Cardiac muscle cell (in vitro differentiated cells and primary cell): ENCODE measurements around the gene MAP1LC3B2. TPM values are rescaled to one million over a fixed set of nuclear protein-coding genes. Genes with fewer than 3 reads are reported as not detected.

Experiments
- DNase-seq, 2 donors: peaks; one replicate each; pipeline versions ENCODE4 v3.0.0 to v3.0.0-alpha.2; 2010 to 2017; ENCODE audit warnings: low read depth in 1 of 2, low spot score in 1 of 2
- H3K27ac ChIP-seq: fragments of 200-600 bp; sonication (generic); 2 replicates; pipeline ENCODE4 v1.5.1; 2016
- H3K27me3 ChIP-seq: fragments of 200-600 bp; sonication (generic); 2 replicates; pipeline ENCODE4 v1.6.0; 2016; ENCODE audit warnings: control low read depth
- H3K36me3 ChIP-seq: fragments of 200-600 bp; sonication (generic); 2 replicates; pipeline ENCODE4 v1.5.1; 2016; ENCODE audit warnings: control low read depth
- H3K4me1 ChIP-seq: fragments of 200-600 bp; sonication (generic); 2 replicates; pipeline ENCODE4 v1.8.1; 2017; ENCODE audit warnings: low read depth, mild to moderate bottlenecking, mixed run types
- H3K4me3 ChIP-seq: fragments of 200-600 bp; sonication (generic); 2 replicates; pipeline ENCODE4 v1.5.1; 2016; ENCODE audit warnings: mild to moderate bottlenecking
- H3K9me3 ChIP-seq: fragments of 200-600 bp; sonication (generic); 2 replicates; pipeline ENCODE4 v1.5.1; 2017; ENCODE audit warnings: low read depth, mild to moderate bottlenecking, control low read depth
- CTCF ChIP-seq: IDR thresholded peaks from 2 replicates; pipeline ENCODE4 v1.5.1; 2012; ENCODE audit warnings: low read depth, mild to moderate bottlenecking, low read length
- polyA plus RNA-seq: library from polyadenylated mRNA; unstranded; fragments of >200 nt; fragmentation: Nextera tagmentation; extraction: Ambion mirVana; gene quantifications from 2 replicates; pipeline ENCODE4 v1.2.1, GENCODE V29; 2016
- total RNA-seq: library from RNA; depleted of rRNA; stranded (reverse); fragments of >200 nt; gene quantifications from 2 replicates; pipeline ENCODE4 v1.2.3, GENCODE V29; 2016

Gene MAP1LC3B2
- total and polyA plus RNA-seq, 2 experiments from 2014 or later, result 2.3 to 7.2 TPM

GRCh38 chr12:116614194-116614915 lies 55.2 kb downstream of the MAP1LC3B2 start:
- no peak for DNase-seq
- H3K9me3 ChIP-seq, result no peaks in the 10 kb centered on the region
- no peak for TF ChIP-seq CTCF
- no peaks in the 10 kb centered on the region for H3K27me3 ChIP-seq
- no peak overlapping the region for H3K4me3 ChIP-seq
- H3K36me3 ChIP-seq, result no peaks in the 10 kb centered on the region
- peaks cover 3% of the 10 kb centered on the region for H3K4me1 ChIP-seq
- H3K27ac ChIP-seq, result no peak overlapping the region

- H3K4me1 ChIP-seq, result peaks cover 7% of the 10 kb centered on the region
- no peak for DNase-seq
- no peaks in the 10 kb centered on the region for H3K36me3 ChIP-seq
- no peak overlapping the region for H3K27ac ChIP-seq
- no peak overlapping the region for H3K4me3 ChIP-seq
- H3K27me3 ChIP-seq, result no peaks in the 10 kb centered on the region
- H3K9me3 ChIP-seq, result no peaks in the 10 kb centered on the region
- TF ChIP-seq CTCF, result no peak
Measured at GRCh38 chr12:116615141-116615861, 56.1 kb downstream of the MAP1LC3B2 start.

- DNase-seq, result no peak
- TF ChIP-seq CTCF, result no peak
- Histone ChIP-seq H3K9me3 (no peaks in the 10 kb centered on the region), H3K27ac (no peak overlapping the region), H3K4me1 (peaks cover 13% of the 10 kb centered on the region), H3K36me3 (no peaks in the 10 kb centered on the region), H3K27me3 (no peaks in the 10 kb centered on the region), H3K4me3 (no peak overlapping the region)
Measured at GRCh38 chr12:116616536-116617248, 57.5 kb downstream of the MAP1LC3B2 start.

GRCh38 chr12:116619246-116619645 lies 60.1 kb downstream of the MAP1LC3B2 start:
- no peak for DNase-seq
- Histone ChIP-seq H3K4me1 (peaks cover 13% of the 10 kb centered on the region), H3K27ac (no peak overlapping the region), H3K36me3 (no peaks in the 10 kb centered on the region), H3K27me3 (no peaks in the 10 kb centered on the region), H3K9me3 (no peaks in the 10 kb centered on the region), H3K4me3 (no peak overlapping the region)
- no peak for TF ChIP-seq CTCF

- H3K36me3 ChIP-seq, result no peaks in the 10 kb centered on the region
- peak overlapping the region; percentile 85 for H3K27ac ChIP-seq
- no peak for DNase-seq
- no peaks in the 10 kb centered on the region for H3K27me3 ChIP-seq
- H3K9me3 ChIP-seq, result no peaks in the 10 kb centered on the region
- no peak for TF ChIP-seq CTCF
- no peak overlapping the region for H3K4me3 ChIP-seq
- peaks cover 13% of the 10 kb centered on the region for H3K4me1 ChIP-seq
Measured at GRCh38 chr12:116620124-116620491, 60.9 kb downstream of the MAP1LC3B2 start.
